ENCODE results near the gene SYTL5.

The SYTL5 gene

DNA sequence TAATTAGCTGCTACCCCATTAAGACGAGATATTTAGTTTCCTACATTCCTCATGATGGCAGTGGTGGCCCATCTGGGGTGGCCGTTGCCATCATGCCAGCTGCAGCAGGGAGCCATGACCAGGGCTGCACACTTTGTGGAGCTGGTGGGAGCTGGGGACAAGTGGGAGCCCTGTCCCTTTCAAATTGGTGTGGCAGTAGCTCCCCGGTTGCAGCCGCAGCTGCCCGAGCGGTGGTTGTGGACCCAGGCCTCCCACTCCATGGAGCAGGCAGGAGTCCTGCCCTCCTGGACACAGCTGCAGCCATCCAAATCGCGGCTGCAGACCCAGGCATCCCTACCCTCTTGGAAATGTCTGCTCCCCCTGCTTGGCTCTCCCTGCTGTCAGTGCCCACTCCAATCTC, 9.3 kb upstream of the SYTL5 start:
- Histone ChIP-seq H3K9ac (ENCODE audit: insufficient read length, low read depth) (no peak overlapping the region), H3K36me3 (ENCODE audit: insufficient read depth, insufficient read length, low read length) (no peaks in the 10 kb centered on the region), H3K4me3 (ENCODE audit: insufficient read length, low read depth) (no peak overlapping the region), H3K9me3 (ENCODE audit: insufficient read depth, low read length) (no peaks in the 10 kb centered on the region), H3K4me1 (ENCODE audit: insufficient read depth, insufficient read length) (no peaks in the 10 kb centered on the region), H3K27me3 (ENCODE audit: insufficient read depth, insufficient read length) (no peaks in the 10 kb centered on the region)
- TF ChIP-seq ZNF274 (IDR thresholded peaks at IDR 0.05; ENCODE audit: low read depth, low read length) (no peak), SUZ12 (IDR thresholded peaks at IDR 0.05; ENCODE audit: extremely low read depth, insufficient read depth, insufficient read length) (no peak), YY1 (IDR thresholded peaks at IDR 0.05; ENCODE audit: insufficient read depth, insufficient read length) (no peak)
- no peak for DNase-seq (ENCODE audit: low read depth, low spot score)

DNA sequence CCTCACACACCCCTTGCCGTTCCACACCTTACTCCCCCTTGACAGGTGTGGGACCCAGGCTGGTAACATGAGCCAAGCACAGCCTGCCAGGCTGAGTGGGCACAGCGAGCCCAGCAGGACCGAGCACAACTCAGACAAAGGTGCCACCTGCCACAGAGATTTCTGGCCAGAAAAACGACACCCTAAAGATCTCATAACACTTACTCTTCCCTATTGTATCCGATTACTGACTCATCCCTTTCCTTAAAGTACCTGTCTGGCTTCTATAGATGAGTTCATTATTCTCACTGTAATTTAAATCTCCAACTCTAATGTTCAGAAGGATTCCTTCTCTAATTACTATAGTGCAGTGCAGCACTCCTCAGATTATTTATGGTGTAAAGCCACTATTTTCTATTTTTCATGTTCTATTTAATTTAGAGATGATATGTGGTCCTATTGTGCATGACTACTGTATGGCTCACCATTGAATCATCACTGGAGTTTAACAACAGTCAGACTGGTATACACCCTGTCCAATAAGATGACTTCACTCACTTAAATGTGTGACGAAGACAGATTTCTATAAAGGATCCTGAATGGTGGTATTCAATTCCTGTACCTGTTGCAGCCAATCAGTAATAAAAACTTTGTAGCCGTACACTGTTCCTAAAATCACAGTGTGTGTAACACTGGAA, 7.6 kb upstream of the SYTL5 start:
- Histone ChIP-seq H3K4me3 (ENCODE audit: insufficient read length, low read depth) (no peak overlapping the region), H3K27me3 (ENCODE audit: insufficient read depth, insufficient read length) (no peaks in the 10 kb centered on the region), H3K9me3 (ENCODE audit: insufficient read depth, low read length) (no peaks in the 10 kb centered on the region), H3K4me1 (ENCODE audit: insufficient read depth, insufficient read length) (no peaks in the 10 kb centered on the region), H3K36me3 (ENCODE audit: insufficient read depth, insufficient read length, low read length) (no peaks in the 10 kb centered on the region), H3K9ac (ENCODE audit: insufficient read length, low read depth) (no peak overlapping the region)
- TF ChIP-seq ZNF274 (IDR thresholded peaks at IDR 0.05; ENCODE audit: low read depth, low read length) (no peak), SUZ12 (IDR thresholded peaks at IDR 0.05; ENCODE audit: extremely low read depth, insufficient read depth, insufficient read length) (no peak), YY1 (IDR thresholded peaks at IDR 0.05; ENCODE audit: insufficient read depth, insufficient read length) (no peak)
- DNase-seq (ENCODE audit: low read depth, low spot score): no peak

DNA sequence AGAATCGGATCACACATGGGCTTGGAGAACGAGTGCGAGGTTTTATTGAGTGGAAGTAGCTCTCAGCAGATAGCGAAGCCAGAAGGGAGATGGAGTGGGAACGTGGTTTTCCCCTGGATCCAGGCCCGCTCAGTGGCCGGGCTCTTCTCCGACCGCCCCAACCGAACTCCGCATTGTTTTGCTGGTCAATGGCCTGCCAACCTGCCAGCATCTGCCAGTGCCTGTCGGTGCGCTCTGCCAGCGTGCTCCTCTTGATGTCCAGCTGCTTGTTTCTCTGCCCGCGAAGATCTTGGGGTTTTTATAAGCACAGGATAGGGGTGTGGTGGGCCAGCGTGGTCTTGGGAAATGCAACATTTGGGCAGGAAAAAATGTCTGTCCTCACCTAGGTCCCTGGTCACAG, 5.6 kb upstream of the SYTL5 start:
- Histone ChIP-seq H3K36me3 (ENCODE audit: insufficient read depth, insufficient read length, low read length) (no peaks in the 10 kb centered on the region), H3K27me3 (ENCODE audit: insufficient read depth, insufficient read length) (no peaks in the 10 kb centered on the region), H3K4me3 (ENCODE audit: insufficient read length, low read depth) (no peak overlapping the region), H3K9ac (ENCODE audit: insufficient read length, low read depth) (no peak overlapping the region), H3K4me1 (ENCODE audit: insufficient read depth, insufficient read length) (no peaks in the 10 kb centered on the region), H3K9me3 (ENCODE audit: insufficient read depth, low read length) (no peaks in the 10 kb centered on the region)
- no peak for DNase-seq (ENCODE audit: low read depth, low spot score)
- TF ChIP-seq ZNF274 (IDR thresholded peaks at IDR 0.05; ENCODE audit: low read depth, low read length): no peak
- TF ChIP-seq SUZ12 (IDR thresholded peaks at IDR 0.05; ENCODE audit: extremely low read depth, insufficient read depth, insufficient read length): no peak
- no peak for TF ChIP-seq YY1 (IDR thresholded peaks at IDR 0.05; ENCODE audit: insufficient read depth, insufficient read length)

DNA sequence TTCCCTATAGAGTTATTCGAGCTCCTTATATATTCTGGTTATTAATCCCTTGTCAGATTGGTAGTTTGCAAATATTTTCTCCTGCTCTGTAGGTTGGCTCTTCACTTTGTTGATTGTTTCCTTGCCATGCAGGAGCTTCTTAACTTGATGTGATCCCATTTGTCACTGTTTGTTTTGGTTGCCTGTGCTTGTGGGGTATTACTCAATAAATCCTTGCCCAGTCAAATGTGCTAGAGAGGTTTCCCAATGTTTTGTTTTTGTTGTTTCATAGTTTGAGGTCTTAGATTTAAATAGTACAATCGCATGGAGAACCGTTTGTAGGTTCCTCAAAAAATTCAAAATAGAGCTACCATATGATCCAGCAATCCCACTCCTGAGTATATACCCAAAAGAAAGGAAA, 2.3 kb upstream of the SYTL5 start:
- Histone ChIP-seq H3K4me1 (ENCODE audit: insufficient read depth, insufficient read length) (no peaks in the 10 kb centered on the region), H3K4me3 (ENCODE audit: insufficient read length, low read depth) (no peak overlapping the region), H3K27me3 (ENCODE audit: insufficient read depth, insufficient read length) (no peaks in the 10 kb centered on the region), H3K9me3 (ENCODE audit: insufficient read depth, low read length) (no peaks in the 10 kb centered on the region), H3K9ac (ENCODE audit: insufficient read length, low read depth) (no peak overlapping the region), H3K36me3 (ENCODE audit: insufficient read depth, insufficient read length, low read length) (no peaks in the 10 kb centered on the region)
- DNase-seq (ENCODE audit: low read depth, low spot score): no peak
- TF ChIP-seq SUZ12 (IDR thresholded peaks at IDR 0.05; ENCODE audit: extremely low read depth, insufficient read depth, insufficient read length): no peak
- TF ChIP-seq YY1 (IDR thresholded peaks at IDR 0.05; ENCODE audit: insufficient read depth, insufficient read length): no peak
- no peak for TF ChIP-seq ZNF274 (IDR thresholded peaks at IDR 0.05; ENCODE audit: low read depth, low read length)

DNA sequence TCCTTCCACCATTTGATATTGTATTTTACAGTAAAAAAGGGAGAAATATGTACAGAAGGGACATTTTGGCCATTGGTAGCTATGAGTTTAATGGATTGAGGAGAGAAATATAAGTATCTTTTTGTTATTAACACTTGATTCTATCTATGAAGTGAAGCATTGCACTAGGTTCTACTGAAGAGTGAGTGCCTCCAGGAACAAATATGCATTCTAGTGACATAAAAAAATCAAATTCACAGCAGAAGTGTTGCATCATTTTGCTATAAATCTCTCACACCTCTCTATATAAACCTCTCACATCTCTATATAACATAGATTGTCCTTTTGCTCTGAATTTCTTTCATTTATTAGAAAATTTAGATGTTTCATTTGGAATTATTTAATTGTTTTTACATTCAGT, 425 bp downstream of the SYTL5 start:
- no peak for DNase-seq (ENCODE audit: low read depth, low spot score)
- Histone ChIP-seq H3K4me1 (ENCODE audit: insufficient read depth, insufficient read length) (no peaks in the 10 kb centered on the region), H3K27me3 (ENCODE audit: insufficient read depth, insufficient read length) (no peaks in the 10 kb centered on the region), H3K4me3 (ENCODE audit: insufficient read length, low read depth) (no peak overlapping the region), H3K9me3 (ENCODE audit: insufficient read depth, low read length) (no peaks in the 10 kb centered on the region), H3K36me3 (ENCODE audit: insufficient read depth, insufficient read length, low read length) (no peaks in the 10 kb centered on the region), H3K9ac (ENCODE audit: insufficient read length, low read depth) (no peak overlapping the region)
- TF ChIP-seq ZNF274 (IDR thresholded peaks at IDR 0.05; ENCODE audit: low read depth, low read length) (no peak), YY1 (IDR thresholded peaks at IDR 0.05; ENCODE audit: insufficient read depth, insufficient read length) (no peak), SUZ12 (IDR thresholded peaks at IDR 0.05; ENCODE audit: extremely low read depth, insufficient read depth, insufficient read length) (no peak)

DNA sequence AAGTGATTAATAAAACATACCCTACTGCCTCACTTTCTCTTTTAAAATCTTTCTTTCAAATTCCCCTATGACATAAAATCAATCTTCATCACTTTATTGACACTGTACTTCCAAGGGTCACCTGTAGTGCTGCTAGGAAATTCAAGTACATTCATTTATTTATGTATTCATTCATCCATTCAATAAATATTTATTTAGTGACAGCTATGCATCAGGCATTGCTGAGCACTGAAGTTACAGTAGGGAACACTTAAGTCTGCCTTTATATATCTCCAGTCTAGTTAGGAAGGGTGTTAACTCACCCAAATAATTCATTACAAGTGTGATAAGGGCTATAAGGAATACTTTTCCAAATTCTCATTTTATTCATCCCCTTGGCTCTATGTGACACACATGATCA, 2.3 kb downstream of the SYTL5 start:
- no peaks in the 10 kb centered on the region for H3K36me3 ChIP-seq (ENCODE audit: insufficient read depth, insufficient read length, low read length)
- DNase-seq (ENCODE audit: low read depth, low spot score): no peak
- H3K4me3 ChIP-seq (ENCODE audit: insufficient read length, low read depth): no peak overlapping the region
- H3K9ac ChIP-seq (ENCODE audit: insufficient read length, low read depth): no peak overlapping the region
- no peaks in the 10 kb centered on the region for H3K4me1 ChIP-seq (ENCODE audit: insufficient read depth, insufficient read length)
- no peaks in the 10 kb centered on the region for H3K27me3 ChIP-seq (ENCODE audit: insufficient read depth, insufficient read length)
- no peak for TF ChIP-seq ZNF274 (IDR thresholded peaks at IDR 0.05; ENCODE audit: low read depth, low read length)
- no peaks in the 10 kb centered on the region for H3K9me3 ChIP-seq (ENCODE audit: insufficient read depth, low read length)

DNA sequence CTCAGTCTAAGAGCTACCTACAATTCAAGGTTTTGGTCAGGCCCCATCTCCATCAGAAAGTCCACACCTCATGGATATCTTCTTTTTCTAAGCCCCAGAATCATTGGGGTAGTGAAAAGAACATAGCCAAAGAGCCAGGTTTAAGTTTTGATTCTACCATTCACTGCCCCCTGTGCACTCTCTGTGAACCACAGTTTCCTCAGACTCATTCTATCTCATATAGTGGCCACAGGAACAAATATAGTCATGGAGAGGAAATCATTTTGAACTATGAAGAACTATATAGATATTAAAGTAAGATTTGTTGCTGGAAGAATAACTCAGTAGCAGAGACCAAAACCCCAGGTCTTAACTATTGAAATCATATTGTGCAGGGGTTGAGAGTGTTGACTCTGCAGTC, 3.3 kb downstream of the SYTL5 start:
- Histone ChIP-seq H3K4me3 (ENCODE audit: insufficient read length, low read depth) (no peak overlapping the region), H3K27me3 (ENCODE audit: insufficient read depth, insufficient read length) (no peaks in the 10 kb centered on the region), H3K4me1 (ENCODE audit: insufficient read depth, insufficient read length) (no peaks in the 10 kb centered on the region), H3K9ac (ENCODE audit: insufficient read length, low read depth) (no peak overlapping the region), H3K36me3 (ENCODE audit: insufficient read depth, insufficient read length, low read length) (no peaks in the 10 kb centered on the region), H3K9me3 (ENCODE audit: insufficient read depth, low read length) (no peaks in the 10 kb centered on the region)
- DNase-seq (ENCODE audit: low read depth, low spot score): no peak
- TF ChIP-seq SUZ12 (IDR thresholded peaks at IDR 0.05; ENCODE audit: extremely low read depth, insufficient read depth, insufficient read length) (no peak), YY1 (IDR thresholded peaks at IDR 0.05; ENCODE audit: insufficient read depth, insufficient read length) (no peak), ZNF274 (IDR thresholded peaks at IDR 0.05; ENCODE audit: low read depth, low read length) (no peak)
